Suppressor macrophage treated with lipopolysaccharide for 1 hour (primary cell): ENCODE data around the gene HTR6.

ENCODE experiments used
- DNase-seq, 3 donors: peaks; one replicate each; pipeline ENCODE4 v3.0.0-alpha.2; 2020 to 2022

HTR6 gene

DNA sequence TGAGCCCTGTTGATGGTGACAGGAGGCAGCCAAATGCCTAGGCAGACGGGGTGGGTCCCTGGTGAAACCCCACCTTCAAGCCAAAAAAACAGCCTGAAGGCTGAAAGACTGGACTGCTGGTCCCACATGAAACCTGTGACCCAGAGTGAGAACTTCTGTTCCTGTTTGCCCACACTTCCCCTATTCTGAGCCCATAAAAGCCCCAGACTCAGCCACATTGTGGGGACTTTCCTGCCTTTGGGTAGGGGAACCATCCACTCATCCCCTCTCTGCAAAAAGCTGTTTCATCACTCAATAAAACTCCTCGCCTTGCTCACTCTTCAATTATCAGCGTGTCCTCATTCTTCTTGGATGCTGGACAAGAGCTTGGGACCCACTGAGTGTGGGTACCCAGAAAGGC lies 25.2 kb downstream of the HTR6 start:
- peak; percentile 75 to 80 (median 80) for DNase-seq

DNA sequence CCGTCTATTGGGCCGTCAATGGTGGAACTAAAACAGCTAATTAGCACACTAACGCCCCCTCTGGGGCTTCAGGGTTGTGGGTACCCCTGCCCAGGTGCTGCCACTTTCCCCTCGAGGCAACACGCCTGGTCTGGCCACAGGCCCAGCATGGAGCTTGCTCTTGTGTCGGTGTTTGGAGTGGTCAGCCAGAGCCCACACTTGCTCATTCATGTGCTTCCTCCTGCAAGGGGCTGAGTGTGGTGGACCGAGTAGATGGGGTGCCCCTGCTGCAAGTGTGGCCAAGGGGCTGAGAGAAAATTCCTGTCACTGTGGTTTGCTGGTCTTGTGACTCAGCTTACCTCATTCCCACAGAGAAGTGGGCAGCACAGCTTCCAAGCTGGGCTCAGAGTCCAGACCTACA lies 25.7 kb downstream of the HTR6 start:
- no peak for DNase-seq

DNA sequence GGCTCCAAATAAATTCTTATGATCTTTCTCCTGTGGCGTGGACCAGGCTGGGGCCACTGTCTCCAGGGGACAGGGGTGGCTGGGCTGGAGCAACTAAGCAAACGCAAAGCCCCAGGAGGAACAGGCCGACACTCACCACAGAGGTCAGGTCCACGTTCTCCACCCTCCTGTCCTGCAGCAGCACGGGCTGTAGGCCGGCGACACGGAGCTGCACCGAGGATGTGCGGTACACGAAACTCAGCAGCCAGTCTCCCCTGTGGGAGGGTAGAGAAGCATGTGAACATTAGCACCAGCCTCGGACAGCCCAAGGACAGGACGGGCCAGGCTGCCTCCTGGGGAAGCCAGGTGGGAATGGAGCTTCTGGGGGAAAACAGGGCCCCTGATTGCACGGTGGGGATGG lies 29.6 kb downstream of the HTR6 start:
- DNase-seq = no peak

DNA sequence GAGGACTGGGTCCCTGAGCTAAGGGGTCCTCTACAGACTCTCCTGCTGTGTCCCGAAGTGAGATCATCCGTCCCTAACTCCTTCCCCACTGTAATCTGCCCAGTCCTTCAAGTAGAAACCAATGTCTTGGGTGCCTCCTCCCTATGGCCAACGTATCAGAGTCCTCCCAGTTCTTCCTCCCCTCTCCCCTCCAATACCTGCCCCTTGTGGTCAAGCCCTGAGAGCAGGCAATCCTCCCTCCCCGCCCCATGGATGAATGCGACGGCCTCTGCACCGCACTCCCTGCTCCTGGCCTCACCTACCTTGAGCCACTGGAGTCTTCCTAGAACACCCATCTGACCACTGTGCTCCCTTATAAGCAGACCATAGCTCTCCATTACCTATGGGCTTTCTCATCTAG lies 31.1 kb downstream of the HTR6 start:
- DNase-seq = no peak

DNA sequence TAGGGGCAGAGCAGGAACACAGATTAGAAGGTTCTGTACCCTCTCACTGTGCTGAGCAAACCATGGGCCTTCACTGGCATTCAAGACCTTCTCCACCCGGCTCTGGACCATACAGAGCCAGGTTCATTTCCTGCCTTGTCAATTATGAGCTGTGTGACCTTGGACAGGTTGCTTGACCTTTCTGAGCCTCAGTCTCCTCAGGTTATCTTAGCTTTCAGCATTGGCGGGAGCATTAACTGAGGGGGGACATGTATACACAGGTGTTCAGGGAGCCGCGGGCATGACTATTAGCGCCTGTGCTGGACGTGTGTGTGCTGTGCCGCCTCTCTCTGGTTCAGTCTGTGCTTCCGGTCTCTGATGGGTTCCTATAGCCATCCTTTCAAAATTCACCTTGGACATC lies 32.1 kb downstream of the HTR6 start:
- no peak for DNase-seq

DNA sequence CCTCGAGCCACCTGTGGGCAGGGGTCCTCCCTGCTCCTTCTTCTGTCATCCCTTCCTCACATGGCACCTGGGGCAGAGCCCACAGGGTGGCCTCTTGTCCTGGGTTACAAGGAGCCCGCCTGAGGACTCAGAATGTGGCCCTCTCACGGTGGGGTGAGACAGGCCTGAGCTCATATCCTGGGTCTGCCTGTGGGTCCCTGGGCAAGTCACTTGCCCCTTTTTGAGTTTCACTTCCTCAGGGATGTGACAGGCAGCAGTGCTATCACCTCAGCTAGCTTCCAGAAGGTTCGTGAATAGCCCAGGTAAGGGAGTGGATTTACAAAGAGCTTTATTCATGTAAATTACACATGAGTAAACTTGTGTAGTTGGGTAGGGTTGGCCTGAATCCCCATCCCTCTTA lies 33.5 kb downstream of the HTR6 start:
- DNase-seq = no peak

DNA sequence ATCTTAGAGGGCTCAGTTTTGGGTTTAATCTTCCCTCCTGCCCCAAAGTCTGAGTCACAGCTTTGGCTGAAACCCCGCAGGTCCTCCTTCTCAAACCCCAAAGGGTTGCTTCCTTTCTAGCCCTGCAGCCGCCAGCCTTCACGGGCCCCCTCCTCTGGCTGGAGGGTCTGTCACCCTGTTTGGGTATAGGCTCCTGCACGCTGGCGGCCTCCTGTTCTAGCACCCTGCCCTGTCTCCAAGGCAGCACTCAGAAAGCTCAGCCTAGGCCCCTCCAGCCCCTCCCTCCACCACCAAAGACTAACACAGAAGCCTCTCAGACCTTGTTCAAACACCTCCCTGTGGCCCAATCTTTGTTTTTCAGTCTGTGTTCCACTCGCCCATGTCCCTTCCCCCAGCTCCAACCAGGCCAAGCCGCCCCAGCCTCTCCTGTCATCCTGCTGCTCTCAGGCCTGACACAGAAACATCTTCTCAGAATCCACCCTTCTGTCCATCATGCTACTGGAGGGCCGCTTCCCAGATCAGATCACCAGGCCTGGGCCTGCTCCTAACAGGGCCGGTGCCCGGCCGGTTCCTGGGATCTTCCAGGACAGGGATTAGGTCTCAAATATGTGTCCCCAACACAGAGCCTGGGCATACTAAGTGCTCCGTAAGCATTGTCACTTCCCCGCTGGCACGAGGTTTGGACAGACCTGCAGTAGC lies 35.6 kb downstream of the HTR6 start:
- no peak for DNase-seq

DNA sequence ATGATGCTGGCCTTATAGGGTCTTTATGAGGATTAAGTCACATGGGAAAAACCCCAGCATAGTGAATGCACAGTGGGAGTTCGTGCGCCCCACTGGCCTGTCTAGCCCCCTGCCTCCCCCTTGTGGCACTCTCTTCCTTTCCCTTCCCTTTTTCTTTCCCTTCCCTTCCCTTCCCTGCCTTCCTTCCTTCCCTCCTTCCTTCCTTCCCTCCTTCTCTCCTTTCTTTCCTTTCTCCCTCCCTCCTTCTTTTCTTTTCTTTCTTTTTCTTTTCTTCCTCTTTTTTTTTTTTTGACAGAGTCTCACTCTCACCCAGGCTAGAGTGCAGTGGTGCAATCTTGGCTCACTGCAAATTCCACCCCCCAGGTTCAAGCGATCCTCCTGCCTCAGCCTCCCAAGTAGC lies 38.6 kb downstream of the HTR6 start:
- no peak for DNase-seq

DNA sequence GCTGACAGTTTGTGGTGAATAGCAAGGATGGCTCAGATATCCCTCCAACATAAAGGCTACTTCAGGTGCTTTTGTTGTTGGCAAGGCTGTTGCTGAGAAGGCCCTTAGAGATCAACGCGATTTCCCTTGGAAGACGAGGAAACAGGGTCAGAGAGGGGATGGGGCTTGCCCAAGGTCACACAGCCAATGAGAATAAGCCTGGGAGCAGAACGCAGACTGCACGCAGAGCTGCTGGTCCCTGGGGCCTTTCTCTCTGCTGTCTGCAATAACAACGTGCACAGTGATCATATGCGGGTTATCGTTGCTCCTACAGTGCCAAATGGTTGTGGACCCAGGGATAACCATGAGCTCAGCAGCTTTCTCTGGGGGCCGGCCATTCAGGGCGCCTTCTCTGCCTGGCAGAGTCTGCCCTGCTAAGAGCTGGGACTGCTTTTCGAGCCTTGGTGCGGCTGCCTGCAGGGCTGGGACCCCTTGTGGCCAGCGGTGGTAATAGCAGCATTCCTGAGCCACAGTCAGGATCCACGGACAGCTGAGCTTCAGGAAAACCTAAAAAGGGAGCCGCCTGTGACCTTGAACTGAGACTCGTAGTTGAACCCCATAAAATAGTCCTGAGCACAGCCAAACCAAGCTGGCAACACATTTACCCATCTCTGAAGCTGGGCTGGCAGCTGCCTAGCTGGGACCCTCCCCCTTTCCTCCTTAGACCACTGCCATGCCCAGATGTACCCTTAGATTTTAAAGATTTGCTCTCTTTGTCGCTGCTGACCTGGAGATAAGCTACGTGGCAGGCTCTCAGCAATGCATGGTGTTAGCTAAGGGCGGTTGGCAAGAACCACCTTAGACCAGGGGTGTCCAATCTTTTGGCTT lies 39.8 kb downstream of the HTR6 start:
- DNase-seq = peak; percentile 65 to 80 (median 68)

DNA sequence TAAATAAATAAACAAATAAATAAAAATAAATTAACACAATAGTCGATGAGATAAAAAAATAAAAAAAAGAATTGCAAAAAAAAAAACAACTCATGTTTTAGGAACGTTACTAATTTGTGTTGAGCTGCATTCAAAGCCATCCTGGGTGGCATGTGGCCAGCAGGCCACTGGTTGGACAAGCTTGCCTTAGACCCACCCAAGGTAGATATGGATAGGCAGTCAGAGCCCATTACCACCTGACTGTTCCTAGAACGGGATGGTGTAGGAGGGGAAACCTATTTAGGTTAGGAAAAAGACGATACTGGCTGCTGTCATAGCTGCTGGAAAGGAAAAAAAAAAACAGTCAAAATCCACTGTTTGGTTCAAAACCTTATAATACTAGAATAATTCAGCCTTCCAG lies 40.8 kb downstream of the HTR6 start:
- no peak for DNase-seq

DNA sequence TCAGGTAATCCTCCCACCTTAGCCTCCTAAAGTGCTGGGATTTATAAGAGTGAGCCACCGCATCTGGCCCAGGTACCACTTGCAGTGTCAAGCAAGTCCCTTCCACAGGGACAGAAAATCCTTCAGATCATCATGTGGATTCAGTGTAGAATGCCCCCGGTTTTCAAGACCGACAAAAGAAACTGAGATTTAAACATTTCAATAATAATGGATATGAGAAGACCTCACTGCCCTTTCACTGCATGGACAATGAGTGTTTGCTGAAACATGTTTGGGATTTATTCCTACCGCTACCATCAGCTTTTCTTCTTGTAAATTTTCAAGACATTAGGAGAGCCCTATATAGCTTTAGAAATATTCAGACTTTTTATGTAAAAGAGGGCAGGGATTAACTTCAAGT lies 41.5 kb downstream of the HTR6 start:
- no peak for DNase-seq

DNA sequence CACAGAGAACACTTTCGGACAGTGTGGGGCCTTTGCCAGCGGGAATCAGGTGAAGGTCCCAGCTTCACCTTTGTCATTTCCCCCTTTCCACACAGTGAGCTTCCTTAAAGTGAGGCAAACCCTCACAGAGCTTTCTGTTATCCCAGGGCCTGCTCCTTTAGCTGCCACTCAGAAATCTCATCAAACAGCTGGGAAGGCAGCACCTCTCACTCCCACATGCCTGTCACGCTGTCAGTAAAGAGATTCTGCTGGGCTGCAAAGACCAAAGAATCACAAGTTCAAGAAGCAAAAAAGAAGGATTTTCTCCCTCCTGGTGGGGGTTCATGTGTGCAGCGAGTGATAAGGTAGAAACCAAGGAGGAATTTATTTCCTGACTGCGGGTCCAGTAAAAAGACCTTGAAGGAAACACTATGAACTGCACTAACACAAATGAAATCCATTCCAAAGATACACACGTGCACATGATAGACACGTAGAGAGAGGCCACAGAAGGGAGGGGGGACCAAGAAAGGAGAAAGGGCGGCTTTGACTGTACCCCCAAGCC lies 44.0 kb downstream of the HTR6 start:
- DNase-seq = no peak

DNA sequence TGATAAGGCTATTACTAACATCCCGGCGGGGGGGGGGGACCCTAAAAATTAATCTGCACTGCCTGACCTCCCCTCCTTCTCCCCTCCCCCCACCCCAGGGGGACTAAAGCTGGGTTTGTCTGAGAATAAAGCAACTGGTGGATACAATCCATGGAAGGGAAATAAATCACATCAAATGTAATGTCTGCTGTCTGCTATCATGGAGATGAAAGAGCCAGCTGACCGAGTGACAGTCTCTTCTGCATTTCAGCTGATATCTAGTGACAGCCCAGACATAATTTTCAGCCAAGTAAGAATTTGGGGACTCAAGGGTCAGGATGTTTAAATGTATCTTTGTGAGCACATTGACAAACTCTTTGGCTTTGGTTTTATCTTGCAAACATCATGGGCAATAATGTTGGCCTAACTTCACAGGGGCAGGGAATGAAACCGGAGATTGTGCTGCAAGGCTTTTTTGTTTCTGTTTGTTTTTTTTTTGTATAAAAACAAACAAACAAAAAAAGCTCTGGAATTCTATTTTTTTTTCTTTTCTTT lies 44.7 kb downstream of the HTR6 start:
- DNase-seq = no peak

DNA sequence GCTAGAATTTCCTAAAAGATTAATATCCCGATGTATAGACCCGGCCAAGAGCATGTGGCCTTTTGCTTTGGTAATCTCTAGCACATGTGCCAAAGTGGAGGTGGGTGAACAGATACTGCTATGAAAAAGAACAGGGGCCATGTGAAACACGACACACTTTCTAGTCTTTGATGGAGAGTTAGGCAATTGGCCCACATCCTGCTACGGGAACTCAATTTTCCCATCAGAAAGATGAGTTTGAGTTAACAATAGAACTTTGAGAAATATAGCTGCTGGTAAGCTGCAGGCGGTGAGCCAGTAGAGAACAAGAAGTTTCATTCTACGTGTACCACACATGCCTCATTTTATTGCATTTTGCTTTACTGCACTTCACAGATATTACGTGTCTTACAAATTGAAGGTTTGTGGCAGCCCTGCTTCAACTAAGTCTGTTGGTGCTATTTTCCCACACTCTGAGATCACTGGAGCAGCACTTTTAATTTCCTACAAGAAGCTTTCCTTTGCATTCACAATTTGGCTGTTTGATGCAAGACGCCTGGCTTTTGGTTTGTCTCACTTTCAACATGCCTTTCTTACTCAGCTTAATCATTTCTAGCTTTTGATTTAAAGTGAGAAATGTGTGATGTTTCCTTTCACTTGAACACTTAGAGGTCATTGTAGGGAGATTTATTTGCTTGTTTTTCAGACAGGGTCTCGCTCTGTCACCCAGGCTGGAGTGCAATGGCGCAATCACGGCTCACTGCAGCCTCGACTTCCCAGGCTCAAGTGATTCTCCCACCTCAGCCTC lies 46.3 kb downstream of the HTR6 start:
- no peak for DNase-seq

DNA sequence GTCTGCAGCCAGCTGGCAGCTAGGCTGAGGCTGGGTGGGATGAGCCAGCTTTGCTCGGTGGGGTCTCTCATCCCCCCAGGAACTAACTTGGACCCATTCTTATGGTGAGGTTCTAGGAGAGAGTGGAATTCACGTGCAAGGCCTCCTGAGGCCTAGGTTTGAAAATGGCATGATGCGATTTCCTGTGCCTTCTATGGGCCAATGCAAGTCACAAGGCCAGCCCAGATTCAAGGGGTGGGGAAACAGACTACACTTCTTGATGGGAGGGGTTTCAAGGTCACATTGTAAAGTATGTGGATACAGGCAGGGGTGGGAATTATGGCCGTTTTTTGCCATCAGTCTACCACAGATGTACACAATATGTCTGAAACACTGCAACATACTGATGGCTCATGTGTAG lies 48.3 kb downstream of the HTR6 start:
- DNase-seq = no peak

DNA sequence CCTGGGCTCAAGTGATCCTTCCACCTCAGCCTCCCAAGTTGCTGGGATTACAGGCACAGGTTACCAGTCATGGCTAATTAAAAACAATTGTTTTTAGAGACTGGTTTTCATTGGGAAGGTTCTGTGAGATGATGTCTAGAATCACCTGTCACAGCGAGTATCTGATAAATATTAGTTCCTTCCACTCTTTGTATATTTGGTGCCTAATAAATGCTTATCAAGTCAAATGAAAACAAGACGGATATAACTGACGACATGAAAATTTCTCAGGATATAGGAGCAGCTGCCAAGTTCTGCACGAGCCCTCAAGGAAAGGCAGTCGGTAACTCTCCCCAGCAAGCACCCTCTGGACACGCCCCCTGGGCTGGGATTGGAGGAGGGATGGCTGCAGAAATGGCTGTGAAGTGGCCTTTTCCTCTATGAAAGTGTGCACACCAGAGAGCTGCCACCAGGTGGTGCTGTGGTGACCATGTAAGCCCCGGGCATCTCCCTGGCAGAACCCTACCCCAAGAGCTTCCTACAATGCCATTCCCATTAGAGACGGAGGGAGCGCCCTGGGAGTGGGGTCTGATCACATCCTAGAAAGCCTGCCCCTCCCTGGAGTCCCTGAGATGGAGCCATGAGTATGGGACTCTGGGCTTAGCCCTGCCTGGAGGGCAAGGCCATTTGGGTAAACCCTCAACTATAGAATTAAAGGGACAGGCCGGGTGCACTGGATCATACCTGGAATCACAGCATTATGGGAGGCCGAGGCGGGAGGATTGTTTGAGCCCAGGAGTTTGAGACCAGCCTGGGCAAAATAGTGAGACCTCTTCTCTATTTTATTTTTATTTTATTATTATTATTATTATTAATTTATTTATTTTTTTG lies 50.9 kb downstream of the HTR6 start:
- peak; percentile 96 for DNase-seq

DNA sequence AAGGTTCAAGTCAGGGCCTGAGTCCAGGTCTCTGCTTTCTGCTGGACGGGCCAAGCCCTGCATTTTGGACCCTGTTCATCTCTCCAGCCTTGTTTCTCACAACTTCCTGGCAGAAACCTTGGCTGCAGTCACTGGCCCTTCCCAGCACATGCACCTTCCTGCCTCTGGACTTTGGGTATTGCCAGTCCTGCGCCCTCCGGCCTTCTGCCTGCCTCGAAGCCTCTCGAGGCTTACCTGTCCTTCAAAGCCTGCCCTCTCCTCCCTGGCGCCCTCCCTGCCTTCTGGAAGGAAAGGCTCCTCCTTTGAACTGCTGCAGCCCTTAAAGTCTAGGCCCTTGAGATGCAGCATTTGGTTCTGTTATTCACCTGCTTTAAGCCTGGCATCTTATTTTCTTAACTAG lies 52.8 kb downstream of the HTR6 start:
- no peak for DNase-seq

DNA sequence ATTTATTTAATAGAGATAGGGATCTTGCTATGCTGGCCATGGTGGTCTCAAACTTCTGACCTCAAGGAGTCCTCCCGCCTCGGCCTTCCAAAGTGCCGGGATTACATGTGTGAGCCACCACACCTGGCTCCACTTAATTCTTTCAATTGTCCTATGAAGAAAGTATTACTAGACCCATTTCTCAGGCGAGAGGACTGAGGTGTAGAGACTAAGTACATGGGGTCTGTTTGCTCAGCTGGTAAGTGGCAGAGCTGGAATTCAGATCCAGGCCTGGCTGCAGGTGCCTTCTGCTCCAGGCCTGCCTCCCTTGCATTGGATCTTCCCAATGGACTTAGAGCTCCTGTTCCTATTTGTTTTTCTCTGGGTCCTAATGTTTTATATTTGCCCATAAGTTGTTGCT lies 55.5 kb downstream of the HTR6 start:
- no peak for DNase-seq

DNA sequence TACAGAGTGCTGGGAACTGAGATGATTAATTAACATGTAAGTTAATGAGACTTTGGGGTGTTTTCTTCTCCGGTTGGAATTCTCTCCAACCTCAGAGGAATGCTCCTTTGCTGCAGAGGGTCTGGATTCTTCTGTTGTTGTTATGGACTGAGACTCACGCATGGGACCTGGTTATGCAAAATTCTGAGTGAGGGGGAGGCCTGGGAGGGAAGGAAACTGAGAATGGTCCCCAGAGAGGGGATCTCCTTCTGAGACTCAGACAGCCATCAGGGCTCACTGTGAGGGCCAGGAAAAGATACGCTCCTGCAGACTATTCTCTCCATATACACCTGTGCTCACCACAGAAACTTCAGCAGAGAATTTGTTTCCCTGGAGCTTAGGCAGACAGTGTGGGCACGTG lies 56.3 kb downstream of the HTR6 start:
- no peak for DNase-seq

DNA sequence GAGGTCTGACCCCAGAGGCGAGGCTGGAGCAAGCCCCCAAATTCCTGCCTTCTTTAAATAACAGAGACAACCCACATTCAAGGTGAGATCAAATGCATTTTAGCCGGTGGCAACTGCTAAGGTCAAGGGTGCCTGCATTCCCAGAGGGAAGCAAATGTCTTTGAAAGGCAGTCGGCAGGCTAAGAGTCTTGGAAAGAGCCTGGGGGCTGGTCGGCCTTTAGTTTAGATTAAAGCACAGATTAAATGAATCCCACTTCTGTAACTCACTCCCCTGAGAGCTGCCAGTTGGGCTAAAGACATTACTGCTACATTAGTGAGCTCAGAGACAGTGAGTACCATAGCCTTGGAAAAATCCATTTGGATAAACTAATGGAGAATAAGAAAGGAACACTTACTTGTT lies 59.2 kb downstream of the HTR6 start:
- no peak for DNase-seq

DNA sequence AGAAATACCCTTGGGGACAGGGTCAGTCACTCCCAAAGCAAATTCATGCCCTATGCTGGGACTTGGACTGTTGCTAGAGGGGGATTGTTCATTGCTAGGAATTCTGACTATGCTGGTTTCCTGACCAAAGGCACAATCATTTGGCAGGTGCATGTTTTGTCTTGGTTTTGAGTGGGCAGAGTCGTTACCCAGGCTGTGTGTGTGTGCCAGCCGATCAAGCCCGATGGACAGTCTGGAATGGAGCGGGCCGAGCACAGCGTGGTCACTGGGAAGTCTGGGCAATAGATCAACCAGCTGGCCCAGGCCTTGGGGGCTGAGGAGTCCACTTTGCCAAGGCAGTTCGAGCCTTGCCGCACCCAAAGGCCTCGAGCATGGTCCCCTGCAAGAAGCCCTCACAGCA lies 60.9 kb downstream of the HTR6 start:
- no peak for DNase-seq
